Neuronal stem cell (in vitro differentiated cells): ENCODE results near the gene RBMS3.

Source experiments
- DNase-seq: peaks from one replicate; pipeline ENCODE4 v3.0.0-alpha.2; 2013; ENCODE audit warnings: low spot score
- H2AFZ ChIP-seq: one replicate; pipeline ENCODE4 v1.6.1; 2013; ENCODE audit warnings: mild to moderate bottlenecking, low read length, inconsistent platforms
- H2AK5ac ChIP-seq: 2 replicates; pipeline ENCODE4 v1.6.1; 2013; ENCODE audit warnings: low read depth, mild to moderate bottlenecking, inconsistent platforms, low read length, moderate library complexity, mixed read lengths
- H2BK120ac ChIP-seq: 2 replicates; pipeline ENCODE4 v1.6.1; 2013; ENCODE audit warnings: low read depth, mild to moderate bottlenecking, inconsistent platforms, low read length, moderate library complexity, mixed read lengths
- H2BK12ac ChIP-seq: one replicate; pipeline ENCODE4 v1.6.1; 2013; ENCODE audit warnings: low read length, inconsistent platforms
- H2BK15ac ChIP-seq: 2 replicates; pipeline ENCODE4 v1.6.1; 2013; ENCODE audit warnings: mild to moderate bottlenecking, low read length, inconsistent platforms, mixed read lengths
- H2BK5ac ChIP-seq: one replicate; pipeline ENCODE4 v1.6.1; 2013; ENCODE audit warnings: inconsistent platforms, mild to moderate bottlenecking, low read length, moderate library complexity
- H3K14ac ChIP-seq: one replicate; pipeline ENCODE4 v1.6.1; 2013; ENCODE audit warnings: low read length, inconsistent platforms
- H3K18ac ChIP-seq: 2 replicates; pipeline ENCODE4 v1.6.1; 2013; ENCODE audit warnings: low read length, inconsistent platforms
- H3K23ac ChIP-seq: 2 replicates; pipeline ENCODE4 v1.6.1; 2013; ENCODE audit warnings: low read depth, mild to moderate bottlenecking, mixed read lengths, low read length, inconsistent platforms; ENCODE audit not compliant: poor library complexity
- H3K27ac ChIP-seq: replicated peaks from 3 replicates; pipeline ENCODE4 v1.5.1; 2013; ENCODE audit warnings: low read length, inconsistent platforms
- H3K27me3 ChIP-seq, 3 experiments: 2 replicates each; pipeline ENCODE4 v1.6.1; 2013; ENCODE audit warnings: low read length in 3 of 3, mild to moderate bottlenecking in 2 of 3, inconsistent platforms in 1 of 3, low read depth in 1 of 3, mixed read lengths in 1 of 3, moderate library complexity in 1 of 3; ENCODE audit not compliant: control insufficient read depth in 3 of 3, insufficient read depth in 3 of 3
- H3K36me3 ChIP-seq, 2 donors: replicated peaks in 1 of 2; 2 replicates each; pipeline ENCODE4 v1.6.1; 2013; ENCODE audit warnings: low read length in 2 of 2; ENCODE audit not compliant: control insufficient read depth in 2 of 2, insufficient read depth in 2 of 2
- H3K4ac ChIP-seq: 2 replicates; pipeline ENCODE4 v1.6.1; 2013; ENCODE audit warnings: inconsistent platforms, mild to moderate bottlenecking, low read length, moderate library complexity
- H3K4me1 ChIP-seq, 2 donors: 1 replicate in 1 of 2; 2 replicates in 1 of 2; pipeline ENCODE4 v1.6.1; 2013; ENCODE audit warnings: low read length in 2 of 2, low read depth in 1 of 2; ENCODE audit not compliant: control insufficient read depth in 2 of 2, insufficient read depth in 1 of 2
- H3K4me2 ChIP-seq: one replicate; pipeline ENCODE4 v1.6.1; 2013; ENCODE audit warnings: mild to moderate bottlenecking, low read length, inconsistent platforms; ENCODE audit not compliant: insufficient read depth, poor library complexity, severe bottlenecking
- H3K4me3 ChIP-seq, 2 donors: 2 replicates each; pipeline ENCODE4 v1.5.1; 2013; ENCODE audit warnings: low read length in 2 of 2, mild to moderate bottlenecking in 2 of 2, inconsistent platforms in 1 of 2, moderate library complexity in 1 of 2
- H3K79me1 ChIP-seq: one replicate; pipeline ENCODE4 v1.6.1; 2013; ENCODE audit warnings: low read depth, mild to moderate bottlenecking, inconsistent platforms, low read length, moderate library complexity
- H3K9ac ChIP-seq: one replicate; pipeline ENCODE4 v1.6.1; 2013; ENCODE audit warnings: mild to moderate bottlenecking, low read depth, low read length, inconsistent platforms; ENCODE audit not compliant: poor library complexity
- H3K9me3 ChIP-seq, 2 donors: replicated peaks in 1 of 2; 2 replicates each; pipeline versions ENCODE3 to v1.6.1; 2013; ENCODE audit warnings: low read length in 2 of 2, mild to moderate bottlenecking in 2 of 2, inconsistent platforms in 1 of 2, low read depth in 1 of 2, mixed read lengths in 1 of 2, moderate library complexity in 1 of 2; ENCODE audit not compliant: control insufficient read depth in 2 of 2, insufficient read depth in 1 of 2
- H4K8ac ChIP-seq: one replicate; pipeline ENCODE4 v1.6.1; 2013; ENCODE audit warnings: low read depth, mild to moderate bottlenecking, inconsistent platforms, low read length, moderate library complexity
- H4K91ac ChIP-seq: one replicate; pipeline ENCODE4 v1.6.1; 2013; ENCODE audit warnings: low read length, low read depth, mild to moderate bottlenecking, inconsistent platforms; ENCODE audit not compliant: poor library complexity
- WGBS, 2 donors: extraction: QIAGEN DNeasy Blood & Tissue Kit; methylation state at CpG; one replicate each; pipeline ENCODE4 v1.1.7; 2013; ENCODE audit warnings: missing lambda C conversion rate in 2 of 2, mixed read lengths in 1 of 2; ENCODE audit not compliant: insufficient read length in 2 of 2, insufficient replicate concordance in 1 of 2; ENCODE audit errors: extremely low coverage in 2 of 2; 5-methylcytosine and 5-hydroxymethylcytosine counted together

RBMS3 gene

GRCh38 chr3:29412110-29412509, 131.2 kb downstream of the RBMS3 start:
- H3K4ac ChIP-seq, result no peak overlapping the region
- no peak overlapping the region for H2BK120ac ChIP-seq
- no peak overlapping the region for H3K14ac ChIP-seq
- no peaks in the 10 kb centered on the region for H3K36me3 ChIP-seq
- no peak overlapping the region for H2AK5ac ChIP-seq
- no peak overlapping the region for H4K91ac ChIP-seq
- H2BK15ac ChIP-seq, result no peak overlapping the region
- no peak overlapping the region for H2AFZ ChIP-seq
- H3K4me3 ChIP-seq, result no peak overlapping the region
- peaks cover 0 to 3% of the 10 kb centered on the region in 2 donors for H3K4me1 ChIP-seq
- no peak overlapping the region for H3K9ac ChIP-seq
- H3K9me3 ChIP-seq, result no peaks in the 10 kb centered on the region
- no peak overlapping the region for H3K4me2 ChIP-seq
- no peak overlapping the region for H3K23ac ChIP-seq
- no peak overlapping the region for H2BK5ac ChIP-seq
- H4K8ac ChIP-seq, result no peak overlapping the region
- H3K27ac ChIP-seq, result no peak overlapping the region
- H3K79me1 ChIP-seq, result no peaks in the 10 kb centered on the region
- no peaks in the 10 kb centered on the region for H3K27me3 ChIP-seq
- DNase-seq, result no peak
- H3K18ac ChIP-seq, result no peak overlapping the region
- no peak overlapping the region for H2BK12ac ChIP-seq
- WGBS, 2 donors, result no CpG with 5 or more reads among the region's 1 CpG

GRCh38 chr3:29414468-29415224, 133.8 kb downstream of the RBMS3 start:
- no peak for DNase-seq
- Histone ChIP-seq H2AK5ac (no peak overlapping the region), H2BK12ac (no peak overlapping the region), H2BK15ac (no peak overlapping the region), H3K4me1 (peaks cover 0 to 3% of the 10 kb centered on the region in 2 donors), H4K8ac (no peak overlapping the region), H3K4ac (no peak overlapping the region), H3K18ac (no peak overlapping the region), H3K14ac (no peak overlapping the region), H3K4me2 (no peak overlapping the region), H2BK5ac (no peak overlapping the region), H3K9me3 (no peaks in the 10 kb centered on the region), H3K9ac (no peak overlapping the region), H3K23ac (no peak overlapping the region), H3K27ac (no peak overlapping the region), H3K36me3 (no peaks in the 10 kb centered on the region), H4K91ac (no peak overlapping the region), H2BK120ac (no peak overlapping the region), H3K4me3 (no peak overlapping the region), H2AFZ (no peak overlapping the region), H3K79me1 (no peaks in the 10 kb centered on the region), H3K27me3 (no peaks in the 10 kb centered on the region)
- no CpG with 5 or more reads among the region's 11 CpGs for WGBS, 2 donors

- H3K4me2 ChIP-seq, result no peak overlapping the region
- no peaks in the 10 kb centered on the region for H3K27me3 ChIP-seq
- no peak overlapping the region for H2AK5ac ChIP-seq
- no peaks in the 10 kb centered on the region for H3K9me3 ChIP-seq
- no CpG with 5 or more reads among the region's 3 CpGs for WGBS, 2 donors
- H2BK12ac ChIP-seq, result no peak overlapping the region
- no peak overlapping the region for H3K18ac ChIP-seq
- no peaks in the 10 kb centered on the region for H3K36me3 ChIP-seq
- H2AFZ ChIP-seq, result no peak overlapping the region
- no peak overlapping the region for H3K9ac ChIP-seq
- no peak overlapping the region for H3K14ac ChIP-seq
- no peak overlapping the region for H3K4me3 ChIP-seq
- H4K8ac ChIP-seq, result no peak overlapping the region
- no peak overlapping the region for H2BK5ac ChIP-seq
- H2BK15ac ChIP-seq, result no peak overlapping the region
- no peak for DNase-seq
- no peak overlapping the region for H3K4ac ChIP-seq
- H3K79me1 ChIP-seq, result no peaks in the 10 kb centered on the region
- H2BK120ac ChIP-seq, result no peak overlapping the region
- H3K27ac ChIP-seq, result no peak overlapping the region
- peaks cover 0 to 2% of the 10 kb centered on the region in 2 donors for H3K4me1 ChIP-seq
- H4K91ac ChIP-seq, result no peak overlapping the region
- H3K23ac ChIP-seq, result no peak overlapping the region
Observed at GRCh38 chr3:29415482-29416223, 134.8 kb downstream of the RBMS3 start.

GRCh38 chr3:29416514-29416913, 135.6 kb downstream of the RBMS3 start:
- WGBS, 2 donors, result no CpG with 5 or more reads among the region's 2 CpGs
- Histone ChIP-seq H3K14ac (no peak overlapping the region), H3K18ac (no peak overlapping the region), H2BK5ac (no peak overlapping the region), H3K9me3 (no peaks in the 10 kb centered on the region), H4K91ac (no peak overlapping the region), H3K9ac (no peak overlapping the region), H3K36me3 (no peaks in the 10 kb centered on the region), H2AFZ (no peak overlapping the region), H3K27me3 (no peaks in the 10 kb centered on the region), H3K4me1 (no peaks in the 10 kb centered on the region), H2BK15ac (no peak overlapping the region), H2AK5ac (no peak overlapping the region), H3K27ac (no peak overlapping the region), H3K4me2 (no peak overlapping the region), H3K4ac (no peak overlapping the region), H3K79me1 (no peaks in the 10 kb centered on the region), H2BK12ac (no peak overlapping the region), H3K23ac (no peak overlapping the region), H2BK120ac (no peak overlapping the region), H3K4me3 (no peak overlapping the region), H4K8ac (no peak overlapping the region)
- DNase-seq, result no peak
